Liver (tissue), 3 donors: ENCODE data around the gene ASPHD2.

Experiments used
- CTCF ChIP-seq: fragments of 150-350 bp; IDR thresholded peaks from 2 replicates; pipeline ENCODE4 v1.5.1; 2017; ENCODE audit warnings: improper control_type of control experiment, low read depth, low read length; ENCODE audit not compliant: missing input control
- EGR1 ChIP-seq, 2 donors: IDR thresholded peaks; 2 replicates each; pipeline ENCODE4 v1.6.1; 2016 to 2018; ENCODE audit warnings: antibody characterized with exemption in 2 of 2, low read depth in 2 of 2
- MAX ChIP-seq: IDR thresholded peaks from 2 replicates; pipeline ENCODE4 v1.6.1; 2016; ENCODE audit warnings: antibody characterized with exemption
- RAD21 ChIP-seq, 2 donors: IDR thresholded peaks; 2 replicates each; pipeline ENCODE4 v1.6.1; 2016; ENCODE audit warnings: antibody characterized with exemption in 2 of 2, mild to moderate bottlenecking in 2 of 2
- SP1 ChIP-seq: IDR thresholded peaks from 2 replicates; pipeline ENCODE4 v1.6.1; 2018; ENCODE audit warnings: antibody characterized with exemption, mild to moderate bottlenecking
- donor health status: healthy.
- donor health status: healthy.

GRCh38 chr22:26433805-26434204, 4.7 kb downstream of the ASPHD2 start:
- no peak for TF ChIP-seq CTCF
- no peak for TF ChIP-seq RAD21 (IDR thresholded peaks at IDR 0.05)
- no peak for TF ChIP-seq EGR1 (IDR thresholded peaks at IDR 0.05; ENCODE audit: low read depth in 2 of 2)
- no peak for TF ChIP-seq SP1
- TF ChIP-seq MAX, result no peak
